Measurements from ENCODE around the gene CMIP. TPM values are rescaled to one million over a fixed set of nuclear protein-coding genes. Genes with fewer than 3 reads are reported as not detected.

Gene CMIP
- total and polyA plus RNA-seq, 10 of the 15 experiments (the other 5 are each of a cell fraction or from before 2014, with no cell fraction given): 1.2 to 43.2 (median 4.4) TPM

DNA sequence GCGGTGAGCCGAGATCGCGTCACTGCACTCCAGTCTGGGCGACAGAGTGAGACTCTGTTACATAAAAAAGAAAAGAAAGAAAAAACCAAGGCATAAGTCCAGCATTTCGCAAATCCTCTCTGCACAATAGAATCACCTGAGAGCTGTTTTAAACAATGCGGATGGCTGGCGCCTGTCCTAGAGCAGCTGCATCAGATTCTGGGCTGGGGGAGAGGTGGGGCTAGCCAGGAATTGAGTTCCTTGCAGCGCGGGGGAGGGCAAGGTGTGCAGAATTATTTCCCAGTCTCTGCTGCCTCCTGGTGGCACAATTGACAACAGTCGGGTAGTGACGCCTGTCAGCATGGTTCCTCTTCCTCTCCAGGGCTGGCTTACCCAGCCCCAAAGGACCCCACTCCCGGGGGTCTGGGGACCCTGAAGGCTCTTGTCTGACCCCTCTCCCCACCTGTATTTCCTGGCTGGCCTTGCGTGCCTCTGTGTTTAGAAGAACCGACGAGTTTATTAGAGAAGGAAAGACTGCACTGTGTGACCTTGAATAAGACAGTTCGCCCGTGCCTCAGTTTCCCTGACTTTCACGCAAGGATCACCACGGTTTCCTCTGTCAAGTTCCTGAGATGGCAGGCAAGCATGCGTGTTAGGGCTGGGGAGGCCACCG lies 293.4 kb downstream of the CMIP start (continued):
- TF ChIP-seq CTCF (IDR thresholded peaks at IDR 0.05 in 2 of 3, conservative IDR thresholded peaks at IDR 0.05 in 1 of 3; ENCODE audit: control insufficient read depth in 2 of 3, extremely low read depth in 1 of 3, insufficient read depth in 1 of 3, low read depth in 3 of 3, low read length in 3 of 3) (peak; percentile 83 to 97 (median 88); a peak in 5 of 6 replicates), BCLAF1 (IDR thresholded peaks at IDR 0.05) (no peak), YY1 (IDR thresholded peaks at IDR 0.05; ENCODE audit: low read depth, low read length) (peak; percentile 79), NBN (IDR thresholded peaks at IDR 0.05) (peak; percentile 86), SPI1 (IDR thresholded peaks at IDR 0.05; ENCODE audit: borderline replicate concordance, insufficient read depth, low read depth, low read length) (peak; percentile 46; the same call in 1 of the 2 replicates), EGR1 (IDR thresholded peaks at IDR 0.05; ENCODE audit: borderline replicate concordance in 1 of 2, low read depth in 2 of 2, low read length in 2 of 2) (peak in 1 of 2 experiments; percentile 57; a peak in 1 of 3 replicates), JUNB (IDR thresholded peaks at IDR 0.05) (no peak), PAX8 (IDR thresholded peaks at IDR 0.05) (no peak), STAT1 (conservative IDR thresholded peaks at IDR 0.05) (peak; percentile 48; the same call in 1 of the 2 replicates), CREB1 (IDR thresholded peaks at IDR 0.05; ENCODE audit: low read depth) (peak; percentile 41; the same call in 1 of the 2 replicates), TCF3 (IDR thresholded peaks at IDR 0.05; ENCODE audit: borderline replicate concordance, insufficient read depth, low read depth, low read length) (no peak), ZNF687 (IDR thresholded peaks at IDR 0.05) (0 out of 2 replicates have a peak, but pooled peaks have one; percentile 40), SP1 (IDR thresholded peaks at IDR 0.05; ENCODE audit: low read depth, low read length) (peak; percentile 17)
- TF ChIP-seq, protein P1, sequence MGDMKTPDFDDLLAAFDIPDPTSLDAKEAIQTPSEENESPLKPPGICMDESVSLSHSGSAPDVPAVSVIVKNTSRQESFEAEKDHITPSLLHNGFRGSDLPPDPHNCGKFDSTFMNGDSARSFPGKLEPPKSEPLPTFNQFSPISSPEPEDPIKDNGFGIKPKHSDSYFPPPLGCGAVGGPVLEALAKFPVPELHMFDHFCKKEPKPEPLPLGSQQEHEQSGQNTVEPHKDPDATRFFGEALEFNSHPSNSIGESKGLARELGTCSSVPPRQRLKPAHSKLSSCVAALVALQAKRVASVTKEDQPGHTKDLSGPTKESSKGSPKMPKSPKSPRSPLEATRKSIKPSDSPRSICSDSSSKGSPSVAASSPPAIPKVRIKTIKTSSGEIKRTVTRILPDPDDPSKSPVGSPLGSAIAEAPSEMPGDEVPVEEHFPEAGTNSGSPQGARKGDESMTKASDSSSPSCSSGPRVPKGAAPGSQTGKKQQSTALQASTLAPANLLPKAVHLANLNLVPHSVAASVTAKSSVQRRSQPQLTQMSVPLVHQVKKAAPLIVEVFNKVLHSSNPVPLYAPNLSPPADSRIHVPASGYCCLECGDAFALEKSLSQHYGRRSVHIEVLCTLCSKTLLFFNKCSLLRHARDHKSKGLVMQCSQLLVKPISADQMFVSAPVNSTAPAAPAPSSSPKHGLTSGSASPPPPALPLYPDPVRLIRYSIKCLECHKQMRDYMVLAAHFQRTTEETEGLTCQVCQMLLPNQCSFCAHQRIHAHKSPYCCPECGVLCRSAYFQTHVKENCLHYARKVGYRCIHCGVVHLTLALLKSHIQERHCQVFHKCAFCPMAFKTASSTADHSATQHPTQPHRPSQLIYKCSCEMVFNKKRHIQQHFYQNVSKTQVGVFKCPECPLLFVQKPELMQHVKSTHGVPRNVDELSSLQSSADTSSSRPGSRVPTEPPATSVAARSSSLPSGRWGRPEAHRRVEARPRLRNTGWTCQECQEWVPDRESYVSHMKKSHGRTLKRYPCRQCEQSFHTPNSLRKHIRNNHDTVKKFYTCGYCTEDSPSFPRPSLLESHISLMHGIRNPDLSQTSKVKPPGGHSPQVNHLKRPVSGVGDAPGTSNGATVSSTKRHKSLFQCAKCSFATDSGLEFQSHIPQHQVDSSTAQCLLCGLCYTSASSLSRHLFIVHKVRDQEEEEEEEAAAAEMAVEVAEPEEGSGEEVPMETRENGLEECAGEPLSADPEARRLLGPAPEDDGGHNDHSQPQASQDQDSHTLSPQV (IDR thresholded peaks at IDR 0.05): peak; percentile 28; the same call in 1 of the 2 replicates

All from GM12878 (cell line).